Esophagus squamous epithelium (tissue), 5 donors: ENCODE data around the gene KLF15. TPM values are rescaled to one million over a fixed set of nuclear protein-coding genes. Genes with fewer than 3 reads are reported as not detected.

Experiments used
- DNase-seq: peaks from one replicate; lab custom pipeline; 2025; lab: John Stamatoyannopoulos, UW
- H3K27ac ChIP-seq, 4 donors: fragments of 200-600 bp; sonication (generic); one replicate each; pipeline ENCODE4 v1.5.1; 2016 to 2019; ENCODE audit warnings: mild to moderate bottlenecking in 1 of 4
- H3K27me3 ChIP-seq, 4 donors: fragments of 200-600 bp; sonication (generic); 1 replicate in 3 of 4; 2 replicates in 1 of 4; pipeline versions ENCODE4 v1.5.1 to v1.6.0; 2017 to 2021; ENCODE audit warnings: antibody characterized with exemption in 1 of 4
- H3K36me3 ChIP-seq, 3 donors: fragments of 200-600 bp; sonication (generic); one replicate each; pipeline ENCODE4 v1.5.1; 2016 to 2019
- H3K4me1 ChIP-seq, 3 donors: fragments of 200-600 bp; sonication (generic); one replicate each; pipeline ENCODE4 v1.5.1; 2017 to 2019
- H3K4me3 ChIP-seq, 4 donors: fragments of 200-600 bp; sonication (generic); 1 replicate in 3 of 4; 2 replicates in 1 of 4; pipeline ENCODE4 v1.5.1; 2016 to 2019; ENCODE audit warnings: mild to moderate bottlenecking in 2 of 4, moderate library complexity in 1 of 4
- H3K9me3 ChIP-seq, 3 donors: fragments of 200-600 bp; sonication (generic); one replicate each; pipeline ENCODE4 v1.5.1; 2016 to 2019
- POLR2A ChIP-seq, 4 donors: fragments of 450-650 bp; IDR thresholded peaks; one replicate each; pipeline ENCODE4 v1.6.1; 2017; ENCODE audit warnings: antibody characterized with exemption in 4 of 4, mild to moderate bottlenecking in 4 of 4, moderate library complexity in 3 of 4
- WGBS, 2 donors: methylation state at CpG; one replicate each; pipeline ENCODE4 v1.1.5; 2018; 5-methylcytosine and 5-hydroxymethylcytosine counted together
- intact Hi-C: fragments of 100-400 bp; cut with DNase I; formaldehyde crosslinking; loops from one replicate; pipeline ENCODE4 v1.15.0; 2022
- total RNA-seq, 4 donors: library from RNA; depleted of rRNA; stranded (reverse); fragments of >200 nt; gene quantifications; one replicate each; pipeline ENCODE4 v1.1.0, GENCODE V29; 2016
- TF ChIP-seq, protein P1 (sequence below), 6 experiments: fragments of 450-650 bp in 4 of 6; fragments of 200-600 bp in 2 of 6; sonication (generic) in 2 of 6; IDR thresholded peaks; one replicate each; pipeline ENCODE4 v1.5.1; 2016 to 2019; ENCODE audit warnings: antibody characterized with exemption in 6 of 6, mild to moderate bottlenecking in 4 of 6, moderate library complexity in 4 of 6
- donor health status: DM: yes; HTN: yes; CAD: no.

KLF15 gene
- total RNA-seq, 4 donors from 2014 or later = 1.8 to 43.1 (median 7.7) TPM

DNA sequence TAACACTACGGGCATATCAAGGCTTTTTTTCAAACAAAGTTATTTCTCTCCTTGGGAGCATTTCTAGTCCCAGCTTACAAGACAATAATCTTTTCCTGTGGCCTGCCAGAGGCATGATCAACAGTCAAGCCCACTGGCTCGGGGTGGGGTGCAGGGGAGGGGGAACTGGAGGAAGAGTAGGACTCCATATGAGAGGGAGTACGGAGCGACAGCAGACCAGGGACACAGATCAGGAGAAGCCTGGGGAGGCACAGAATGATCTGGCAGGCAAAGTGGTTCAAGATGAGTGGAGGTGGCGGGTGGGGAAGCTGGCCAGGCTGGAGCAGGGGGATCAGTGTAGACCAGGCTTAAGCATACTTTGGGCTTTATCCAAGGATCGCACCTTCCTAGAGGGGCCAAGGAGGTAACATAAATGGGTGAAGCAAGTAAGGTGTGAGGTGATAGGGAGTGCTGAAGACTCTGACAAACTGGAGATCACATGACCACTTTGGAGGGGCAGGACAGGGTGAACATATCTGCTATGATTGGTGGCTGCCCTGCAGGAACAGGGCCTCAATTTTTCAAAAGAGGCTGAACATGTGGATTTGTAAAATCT, 37.4 kb downstream of the KLF15 start:
- intact Hi-C loops = no loop called here
- Histone ChIP-seq H3K4me3 (no peak overlapping the region), H3K36me3 (no peaks in the 10 kb centered on the region), H3K27me3 (peaks cover 0 to 4% (median 0%) of the 10 kb centered on the region in 4 donors), H3K9me3 (no peaks in the 10 kb centered on the region), H3K4me1 (no peaks in the 10 kb centered on the region), H3K27ac (no peak overlapping the region)
- WGBS, 2 donors = 63 to 75% methylated on average over 5 of the region's 6 CpGs
- TF ChIP-seq, protein P1, sequence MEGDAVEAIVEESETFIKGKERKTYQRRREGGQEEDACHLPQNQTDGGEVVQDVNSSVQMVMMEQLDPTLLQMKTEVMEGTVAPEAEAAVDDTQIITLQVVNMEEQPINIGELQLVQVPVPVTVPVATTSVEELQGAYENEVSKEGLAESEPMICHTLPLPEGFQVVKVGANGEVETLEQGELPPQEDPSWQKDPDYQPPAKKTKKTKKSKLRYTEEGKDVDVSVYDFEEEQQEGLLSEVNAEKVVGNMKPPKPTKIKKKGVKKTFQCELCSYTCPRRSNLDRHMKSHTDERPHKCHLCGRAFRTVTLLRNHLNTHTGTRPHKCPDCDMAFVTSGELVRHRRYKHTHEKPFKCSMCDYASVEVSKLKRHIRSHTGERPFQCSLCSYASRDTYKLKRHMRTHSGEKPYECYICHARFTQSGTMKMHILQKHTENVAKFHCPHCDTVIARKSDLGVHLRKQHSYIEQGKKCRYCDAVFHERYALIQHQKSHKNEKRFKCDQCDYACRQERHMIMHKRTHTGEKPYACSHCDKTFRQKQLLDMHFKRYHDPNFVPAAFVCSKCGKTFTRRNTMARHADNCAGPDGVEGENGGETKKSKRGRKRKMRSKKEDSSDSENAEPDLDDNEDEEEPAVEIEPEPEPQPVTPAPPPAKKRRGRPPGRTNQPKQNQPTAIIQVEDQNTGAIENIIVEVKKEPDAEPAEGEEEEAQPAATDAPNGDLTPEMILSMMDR (IDR thresholded peaks at IDR 0.05) = no peak
- TF ChIP-seq POLR2A (IDR thresholded peaks at IDR 0.05) = no peak
- DNase-seq = no peak

DNA sequence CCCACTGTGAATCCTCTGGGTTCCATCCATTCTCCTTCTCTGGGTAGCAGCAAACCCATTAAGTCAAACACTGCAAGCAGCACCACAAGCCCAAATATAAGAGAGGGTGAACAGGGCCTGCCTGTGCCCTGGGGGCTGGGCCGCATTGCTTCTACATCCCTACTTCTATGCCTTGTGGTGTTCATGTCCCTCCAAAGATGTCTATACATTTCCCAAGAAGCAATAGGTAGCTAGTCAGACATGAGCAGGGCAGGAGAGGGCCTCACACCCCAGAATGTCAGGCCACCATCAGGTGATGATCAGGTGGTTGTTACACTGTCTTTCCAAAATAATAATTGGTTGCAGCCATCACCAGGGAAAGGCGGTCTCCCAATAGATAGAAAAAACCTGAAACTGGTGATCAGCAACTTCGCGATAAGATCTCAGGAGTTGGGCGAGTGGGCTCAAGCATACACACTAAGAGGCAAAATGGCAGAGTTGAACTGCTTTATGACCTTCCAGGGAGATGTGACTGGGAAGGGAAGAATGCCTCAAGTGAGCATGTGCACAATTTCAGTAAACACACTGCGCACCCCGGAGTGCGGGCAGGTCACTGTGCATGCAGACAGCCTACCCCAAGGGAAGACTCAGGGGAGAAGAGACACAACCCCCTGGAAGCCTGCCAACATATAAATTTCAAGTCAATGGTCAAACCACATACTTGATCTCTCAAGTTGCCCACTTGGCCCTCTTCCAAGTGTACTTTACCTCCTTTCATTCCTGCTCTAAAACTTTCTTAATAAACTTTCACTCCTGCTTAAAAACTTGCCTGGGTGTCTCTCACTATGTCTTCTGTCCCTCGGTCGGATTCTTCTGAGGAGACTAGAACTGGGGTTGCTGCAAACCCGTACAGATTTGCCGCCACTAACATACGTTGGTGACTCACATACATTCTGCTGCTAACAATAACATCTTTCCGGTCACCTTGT, 39.9 kb downstream of the KLF15 start:
- Histone ChIP-seq H3K27me3 (peaks cover 0 to 4% (median 0%) of the 10 kb centered on the region in 4 donors), H3K4me1 (no peaks in the 10 kb centered on the region), H3K9me3 (no peaks in the 10 kb centered on the region), H3K4me3 (no peak overlapping the region), H3K27ac (no peak overlapping the region), H3K36me3 (no peaks in the 10 kb centered on the region)
- no peak for TF ChIP-seq POLR2A (IDR thresholded peaks at IDR 0.05)
- TF ChIP-seq, protein P1 (IDR thresholded peaks at IDR 0.05) = no peak
- intact Hi-C loops = no loop called here
- WGBS, 2 donors = 89 to 92% methylated on average over 13 to 14 of the region's 14 CpGs
- DNase-seq = no peak

DNA sequence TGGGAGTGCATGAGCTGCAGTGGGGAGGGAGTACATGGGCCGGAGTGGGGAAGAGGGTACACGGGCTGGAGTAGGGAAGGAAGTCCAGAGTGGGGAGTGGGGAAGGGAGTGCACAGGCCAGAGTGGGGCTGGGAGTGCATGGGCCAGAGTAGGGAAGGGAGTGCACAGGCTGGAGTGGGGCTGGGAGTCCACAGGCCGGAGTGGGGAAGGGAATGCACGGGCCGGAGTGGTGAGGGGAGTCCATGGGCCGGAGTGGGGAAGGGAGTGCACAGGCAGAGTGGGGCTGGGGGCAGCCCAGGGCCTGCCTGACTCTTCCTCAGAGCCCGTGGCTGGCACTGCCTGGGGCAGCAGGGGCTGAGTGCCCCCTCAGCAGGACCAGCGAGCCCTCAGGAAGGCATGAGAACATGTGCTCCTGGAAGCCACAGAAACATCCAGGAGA, 40.7 kb downstream of the KLF15 start:
- H3K9me3 ChIP-seq = no peaks in the 10 kb centered on the region
- intact Hi-C loops = no loop called here
- no peak overlapping the region for H3K4me3 ChIP-seq
- no peak for DNase-seq
- no peak for TF ChIP-seq POLR2A (IDR thresholded peaks at IDR 0.05)
- TF ChIP-seq, protein P1 (IDR thresholded peaks at IDR 0.05) = no peak
- no peak overlapping the region for H3K27ac ChIP-seq
- no peaks in the 10 kb centered on the region for H3K36me3 ChIP-seq
- H3K4me1 ChIP-seq = no peaks in the 10 kb centered on the region
- peaks cover 0 to 4% (median 0%) of the 10 kb centered on the region in 4 donors for H3K27me3 ChIP-seq
- 74 to 88% methylated on average over 7 to 8 of the region's 8 CpGs for WGBS, 2 donors

DNA sequence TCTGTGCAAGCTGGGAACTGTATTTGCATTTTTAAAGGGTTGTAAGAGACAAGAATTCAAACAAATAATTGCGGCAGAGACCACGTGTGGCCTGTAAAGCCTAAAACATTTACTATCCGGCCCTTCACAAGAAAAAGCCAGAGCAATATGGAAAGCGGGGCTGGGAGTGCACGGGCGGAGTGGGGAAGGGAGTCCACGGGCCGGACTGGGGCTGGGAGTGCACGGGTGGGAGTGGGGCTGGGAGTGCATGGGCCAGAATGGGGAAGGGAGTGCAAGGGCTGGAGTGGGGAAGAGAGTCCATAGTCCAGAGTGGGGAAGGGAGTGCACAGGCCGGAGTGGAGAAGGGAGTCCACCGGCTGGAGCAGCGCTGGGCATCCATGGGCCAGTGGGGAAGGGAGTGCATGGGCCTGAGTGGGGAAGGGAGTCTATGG, 41.2 kb downstream of the KLF15 start:
- 66 to 76% methylated on average over 12 of the region's 12 CpGs for WGBS, 2 donors
- no peak for DNase-seq
- intact Hi-C loops = no loop called here
- Histone ChIP-seq H3K4me1 (no peaks in the 10 kb centered on the region), H3K36me3 (no peaks in the 10 kb centered on the region), H3K4me3 (no peak overlapping the region), H3K27me3 (no peaks in the 10 kb centered on the region), H3K27ac (no peak overlapping the region), H3K9me3 (no peaks in the 10 kb centered on the region)
- TF ChIP-seq, protein P1 (IDR thresholded peaks at IDR 0.05) = no peak
- TF ChIP-seq POLR2A (IDR thresholded peaks at IDR 0.05) = no peak
